NCI-H460 (cell line): ENCODE data around the gene BNC2. TPM values are rescaled to one million over a fixed set of nuclear protein-coding genes. Genes with fewer than 3 reads are reported as not detected.
A peak's percentile ranks its signal among the peaks of the same experiment; 100 is the strongest.

Experiments used
- DNase-seq: peaks from one replicate; pipeline ENCODE4 v3.0.0-alpha.2; 2016; ENCODE audit warnings: low read depth; ENCODE audit errors: extremely low read depth
- total RNA-seq: library from RNA; depleted of rRNA; stranded (reverse); fragments of >200 nt; shearing (Covaris generic); gene quantifications from 2 replicates; pipeline ENCODE4 v1.2.3, GENCODE V29; 2014

BNC2 gene
- total RNA-seq, 1 experiment from 2014 or later, result 5.7 TPM

GRCh38 chr9:16718952-16719351 lies 151.5 kb downstream of the BNC2 start:
- DNase-seq, result no peak

DNA sequence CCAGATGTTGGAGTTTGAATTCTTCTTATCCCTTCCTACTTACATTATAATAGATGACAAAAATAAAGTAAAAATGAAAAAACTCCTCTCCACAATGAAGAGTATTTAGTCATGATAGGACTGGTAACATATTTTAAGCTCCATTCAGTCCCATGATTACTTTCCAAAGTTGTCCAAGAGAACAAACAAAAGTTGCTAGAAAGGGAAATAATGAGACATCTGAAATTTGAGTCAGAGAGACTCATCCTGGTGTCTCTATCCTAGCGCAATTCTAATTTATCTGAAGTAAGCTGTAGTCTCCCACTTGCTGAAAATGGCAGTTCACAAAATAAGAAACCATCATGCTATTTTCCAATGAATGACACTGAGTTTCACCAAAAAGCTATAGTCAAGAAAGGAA lies 152.2 kb downstream of the BNC2 start:
- no peak for DNase-seq

DNA sequence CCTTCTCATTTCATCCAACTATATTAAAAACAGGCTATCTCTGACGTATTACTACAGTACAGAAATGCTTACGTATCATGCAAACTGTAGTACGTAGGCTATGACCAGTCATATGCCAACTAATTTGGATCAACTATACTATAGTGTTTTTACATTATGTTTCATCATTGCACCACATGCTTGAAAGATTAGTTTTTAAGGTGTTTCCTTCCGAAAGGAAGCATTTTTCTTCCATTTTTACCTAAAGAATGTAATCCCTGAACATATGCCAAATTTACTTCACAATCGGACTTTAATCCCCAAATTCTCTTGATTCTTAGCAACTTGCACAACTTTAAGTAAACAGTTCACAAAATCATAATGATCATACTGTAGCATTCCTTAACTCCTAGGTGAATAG lies 153.9 kb downstream of the BNC2 start:
- DNase-seq, result no peak

- no peak for DNase-seq
These were observed 155.1 kb downstream of the BNC2 start for GRCh38 chr9:16715404-16715803.

DNA sequence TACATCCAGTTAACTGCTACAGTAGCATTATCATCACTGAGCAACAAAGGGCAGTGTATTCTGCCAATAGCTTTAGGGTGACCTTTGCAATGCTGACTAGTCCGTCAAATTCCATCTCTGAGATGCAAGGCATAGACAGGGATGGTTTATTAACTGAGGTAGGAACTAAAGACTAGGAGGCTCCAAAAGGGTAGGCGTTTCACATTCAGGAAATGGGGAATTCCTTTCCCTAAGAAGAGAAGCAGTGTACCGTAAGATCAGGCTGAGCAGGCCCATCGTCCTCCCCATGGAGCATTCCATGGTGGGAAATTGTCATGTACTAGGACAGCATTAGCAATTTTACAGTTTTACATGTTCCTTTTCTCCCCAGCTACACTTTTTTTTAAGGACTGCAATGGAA lies 157.7 kb downstream of the BNC2 start:
- DNase-seq, result no peak

GRCh38 chr9:16710888-16711287 lies 159.6 kb downstream of the BNC2 start:
- no peak for DNase-seq

GRCh38 chr9:16709924-16710323 lies 160.5 kb downstream of the BNC2 start:
- no peak for DNase-seq

DNA sequence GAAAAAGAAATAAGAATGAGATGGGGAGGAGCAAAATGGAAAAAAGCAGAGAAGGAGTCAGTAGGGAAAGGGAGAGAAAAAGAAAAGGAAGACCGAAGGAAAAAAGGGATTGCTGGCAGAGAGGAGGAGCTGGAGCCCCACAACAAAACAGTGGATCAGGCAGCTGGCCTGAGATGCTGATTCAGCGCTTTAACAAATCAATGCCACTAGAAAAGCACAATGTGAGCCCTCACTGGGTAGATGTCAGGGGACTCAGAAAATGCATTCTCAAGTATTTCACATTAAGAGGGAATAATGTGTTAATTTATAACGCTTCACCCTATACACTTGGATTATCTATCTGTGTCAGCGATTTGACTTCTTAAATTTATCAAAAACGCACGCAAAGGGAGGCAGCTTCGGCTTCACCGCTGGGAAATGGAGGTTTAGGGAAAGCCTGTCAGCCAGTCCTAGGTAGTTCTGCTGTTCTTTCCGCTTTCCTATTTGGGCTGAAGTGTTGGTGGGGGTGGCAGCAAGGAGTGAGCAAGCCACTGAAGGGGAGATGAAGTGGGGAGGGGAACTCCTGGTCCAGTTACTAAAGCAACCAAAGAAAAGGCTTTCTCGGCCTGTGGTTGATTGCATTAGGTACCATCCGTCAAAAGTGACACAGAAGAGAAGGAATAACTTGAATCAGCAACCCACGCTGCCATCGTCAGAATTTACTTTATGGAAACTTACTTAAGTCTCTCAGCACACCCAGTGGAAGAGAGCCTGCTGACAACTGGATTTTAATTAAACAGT lies 161.6 kb downstream of the BNC2 start:
- DNase-seq, result no peak

- DNase-seq, result peak; percentile 86
These were observed 165.3 kb downstream of the BNC2 start for GRCh38 chr9:16705111-16705604.

DNA sequence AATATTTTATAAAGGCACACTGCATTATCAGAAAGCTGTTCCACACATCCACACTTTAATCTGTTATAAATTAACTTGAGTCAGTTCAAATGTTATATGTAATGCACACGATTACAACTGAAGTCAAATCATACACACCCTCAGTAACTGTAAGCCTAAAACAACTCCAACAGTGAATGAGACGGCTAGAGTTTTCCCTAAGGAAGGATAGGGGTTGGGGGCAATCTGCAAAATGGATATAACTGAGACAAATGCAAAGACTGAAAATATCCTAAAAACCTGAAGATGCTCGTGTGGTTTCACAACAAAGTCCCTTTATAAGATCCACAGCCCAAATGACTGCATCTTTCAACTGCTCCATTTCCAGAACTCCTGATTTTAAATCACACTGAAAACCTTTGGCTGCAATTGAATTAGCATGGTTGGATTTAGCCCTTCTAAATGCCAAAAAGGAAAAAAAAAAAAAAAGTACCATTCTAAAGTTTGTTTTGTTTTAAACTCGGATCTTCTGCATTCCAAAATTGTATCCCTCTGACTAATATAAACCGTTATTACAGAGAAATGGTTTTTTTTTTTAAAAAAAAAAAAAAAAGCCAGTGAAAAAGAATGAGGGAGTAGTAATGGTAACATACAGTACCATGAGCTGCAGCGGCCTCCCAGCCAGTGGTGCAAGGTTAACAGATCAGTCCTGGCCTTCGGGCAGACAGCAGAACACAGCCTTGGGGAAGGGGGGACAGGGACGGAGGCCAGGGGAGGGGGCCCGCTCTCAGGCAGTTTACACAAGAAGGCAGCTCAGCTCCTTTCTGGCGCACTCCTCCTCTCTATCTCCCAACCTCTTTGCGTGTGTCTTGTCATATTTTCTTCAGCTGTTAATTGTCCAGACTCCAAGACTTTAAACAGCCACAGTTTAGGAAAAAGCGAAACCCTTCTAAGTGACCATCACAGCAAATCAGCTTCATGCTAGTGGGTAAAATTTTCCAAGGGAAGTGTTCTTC lies 166.1 kb downstream of the BNC2 start:
- no peak for DNase-seq

DNA sequence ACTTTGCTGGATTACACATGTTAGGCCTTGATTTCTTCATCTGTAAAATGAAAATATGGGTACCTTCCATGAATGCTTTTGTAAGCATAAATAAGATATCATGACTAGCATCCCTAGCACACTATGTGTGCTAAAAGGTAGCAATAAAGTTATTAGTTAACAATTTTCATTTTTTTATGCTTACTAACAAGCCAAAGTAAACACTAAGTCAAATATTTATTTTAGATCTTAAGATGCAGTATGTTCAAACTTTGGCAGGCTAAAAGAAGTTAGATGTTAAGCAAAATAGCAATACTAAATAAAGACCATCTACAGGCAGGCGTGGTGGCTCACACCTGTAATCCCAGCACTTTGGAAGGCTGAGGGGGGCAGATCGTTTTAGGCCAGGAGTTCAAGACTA lies 169.1 kb downstream of the BNC2 start:
- DNase-seq, result no peak

DNA sequence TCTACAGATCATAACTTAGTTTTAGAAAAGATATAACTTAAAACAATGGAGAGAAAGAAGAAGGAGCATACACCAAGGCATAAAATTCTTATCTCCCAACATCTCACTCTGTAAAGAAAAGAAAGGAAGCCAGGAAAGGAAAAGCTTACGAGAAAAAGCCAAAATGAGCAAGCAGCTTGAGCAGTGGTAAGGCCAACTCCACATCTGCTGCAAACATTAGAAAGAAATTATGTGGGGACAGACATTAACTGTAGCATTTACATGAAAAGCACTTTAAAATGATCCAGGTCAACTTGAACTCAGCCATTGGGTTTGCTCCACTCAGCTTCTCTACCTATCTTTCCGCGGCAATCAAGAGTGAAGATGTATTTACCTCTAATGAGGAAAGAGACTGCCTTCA lies 176.9 kb downstream of the BNC2 start:
- no peak for DNase-seq

- no peak for DNase-seq
These were observed 179.8 kb downstream of the BNC2 start for GRCh38 chr9:16690628-16691027.

DNA sequence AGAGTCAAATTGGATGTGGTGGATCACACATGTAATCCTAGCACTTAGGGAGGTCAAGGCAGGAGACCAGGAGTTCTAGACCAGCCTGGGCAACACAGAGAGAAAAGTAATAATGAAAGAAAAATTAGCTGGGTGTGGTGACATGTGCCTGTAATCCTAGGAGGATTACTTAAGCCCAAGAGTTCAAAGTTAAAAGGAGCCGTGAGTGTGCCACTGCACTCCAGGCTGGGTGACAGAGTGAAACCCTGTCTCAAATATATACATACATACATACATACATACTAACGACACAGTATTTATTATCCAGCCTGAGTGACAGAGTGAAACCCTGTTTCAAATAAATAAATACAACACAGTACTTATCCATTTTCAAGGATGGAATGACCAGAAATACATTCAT lies 180.3 kb downstream of the BNC2 start:
- DNase-seq, result no peak

DNA sequence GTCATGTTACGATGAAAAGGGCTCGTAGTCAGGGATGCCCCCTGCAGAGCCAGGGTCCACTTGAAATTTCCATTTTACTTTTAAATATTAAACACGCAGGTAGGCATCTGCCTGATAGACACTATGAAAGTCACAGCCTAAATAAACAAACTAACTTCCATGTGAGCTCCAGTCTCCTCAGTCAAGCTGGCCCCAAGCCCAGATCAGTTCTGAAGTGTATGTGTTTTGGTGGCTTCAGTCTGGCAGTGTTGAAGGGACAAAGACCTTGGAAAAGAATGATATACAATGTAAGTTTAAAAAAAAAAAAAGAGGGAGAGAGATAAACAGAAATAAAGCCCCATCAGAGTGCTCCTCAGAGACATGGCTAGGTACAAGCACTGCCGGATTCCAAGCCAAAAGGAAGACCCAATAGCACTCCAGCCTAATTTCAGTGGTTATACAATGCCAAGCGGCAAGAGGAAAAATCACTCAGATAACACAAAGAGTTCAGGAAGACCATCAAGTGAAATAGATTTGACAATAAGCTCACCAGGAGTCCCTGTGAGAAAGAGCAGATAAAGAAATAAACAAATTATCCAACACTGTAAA lies 181.0 kb downstream of the BNC2 start:
- no peak for DNase-seq

DNA sequence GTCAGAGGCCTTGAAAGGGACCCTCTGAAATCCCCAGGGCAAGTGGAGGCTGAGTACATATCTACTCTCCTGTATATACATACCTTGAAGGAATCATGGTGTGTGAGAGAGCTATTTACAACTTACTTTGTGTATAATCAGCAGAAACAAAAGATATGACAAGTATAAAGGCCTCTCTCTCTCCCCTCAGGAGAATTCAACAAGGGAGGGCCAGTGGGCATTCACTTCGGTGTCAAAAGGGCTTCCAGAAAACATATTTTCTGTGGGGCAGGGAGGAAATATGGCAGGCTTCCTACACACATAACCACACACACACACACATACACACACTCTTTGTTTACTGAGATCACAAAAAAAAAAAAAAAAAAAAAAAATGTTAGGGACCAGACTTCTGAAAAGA lies 181.7 kb downstream of the BNC2 start:
- DNase-seq, result no peak

DNA sequence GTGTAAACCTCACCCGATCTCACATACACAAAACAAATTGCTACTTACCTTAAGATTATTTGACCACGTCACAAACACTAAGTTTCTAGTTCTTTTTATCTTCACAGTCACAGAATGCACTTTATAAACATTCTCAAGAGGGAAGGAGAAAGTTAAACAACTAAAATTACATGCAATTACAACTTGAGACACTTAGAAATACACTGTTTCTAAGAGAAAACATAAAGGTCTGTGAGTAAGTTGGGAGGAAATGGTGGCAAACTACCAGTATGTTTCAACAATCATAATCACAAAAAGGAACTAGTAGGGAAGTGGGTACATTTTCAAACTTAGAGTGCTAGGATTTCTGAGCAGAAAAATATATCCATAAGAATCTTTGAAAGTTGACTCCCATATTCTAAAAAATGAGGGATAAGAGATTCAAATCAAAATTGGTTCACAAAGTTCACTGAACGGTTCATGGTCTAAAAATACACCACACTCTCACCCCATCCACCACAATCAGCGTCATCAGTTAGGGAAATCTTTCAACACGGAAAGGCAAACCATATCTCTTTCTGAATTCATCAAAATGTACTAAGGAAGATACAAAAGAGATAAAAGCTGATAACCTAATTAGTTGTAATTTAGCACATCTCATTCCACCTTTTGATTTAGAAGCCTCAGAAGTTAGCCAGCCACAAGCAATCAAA lies 182.6 kb downstream of the BNC2 start:
- DNase-seq, result no peak

DNA sequence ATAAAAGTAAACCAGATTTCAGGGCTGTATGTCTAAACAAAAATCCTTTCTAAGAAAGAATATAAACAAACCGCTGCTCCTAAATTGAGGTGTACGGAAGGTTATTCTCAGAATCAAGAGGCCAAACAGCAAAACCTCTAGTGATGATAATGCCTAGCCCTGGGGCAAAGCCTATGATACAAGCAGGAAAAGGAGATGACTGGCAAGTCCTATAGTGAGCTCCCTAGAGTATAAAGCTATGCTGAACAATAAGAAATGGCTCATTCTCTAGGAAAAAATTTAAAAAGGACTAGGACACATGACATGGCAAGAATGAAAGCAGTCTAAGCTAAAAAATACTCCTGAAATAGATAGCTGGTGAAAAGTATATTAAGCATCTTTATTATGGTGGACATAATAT lies 187.1 kb downstream of the BNC2 start:
- no peak for DNase-seq

- no peak for DNase-seq
These were observed 188.2 kb downstream of the BNC2 start for GRCh38 chr9:16682273-16682672.

DNA sequence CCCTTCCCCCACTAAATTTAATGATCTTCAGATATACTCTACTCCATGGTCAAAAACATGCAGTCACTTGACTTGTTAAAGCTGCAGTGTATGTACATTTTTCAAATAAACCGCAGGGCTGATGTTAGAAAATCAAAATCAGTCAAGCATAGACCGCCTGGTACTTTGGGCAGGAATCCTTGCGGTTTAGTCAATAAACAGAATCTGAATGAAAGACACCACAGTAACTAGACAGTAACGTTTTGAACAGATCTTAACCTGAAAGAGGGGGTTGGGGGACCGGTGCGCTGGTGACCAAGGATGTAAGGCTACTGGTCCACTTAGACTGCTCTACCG lies 188.8 kb downstream of the BNC2 start:
- no peak for DNase-seq
